Hematopoietic multipotent progenitor cell treated with erythropoietin and hydrocortisone succinate and interleukin-3 and kit ligand, for 15 days (in vitro differentiated cells): ENCODE results near the gene SLC25A6.
A peak's percentile ranks its signal among the peaks of the same experiment; 100 is the strongest.
"Not testable (repeated sequence)": the region's sequence is repeated elsewhere in the genome, so short reads cannot be mapped to it uniquely, and the experiment has no call there.

Source experiments
- DNase-seq: peaks from one replicate; pipeline ENCODE4 v3.0.0-alpha.2; 2015; ENCODE audit warnings: low spot score

The SLC25A6 gene

DNA sequence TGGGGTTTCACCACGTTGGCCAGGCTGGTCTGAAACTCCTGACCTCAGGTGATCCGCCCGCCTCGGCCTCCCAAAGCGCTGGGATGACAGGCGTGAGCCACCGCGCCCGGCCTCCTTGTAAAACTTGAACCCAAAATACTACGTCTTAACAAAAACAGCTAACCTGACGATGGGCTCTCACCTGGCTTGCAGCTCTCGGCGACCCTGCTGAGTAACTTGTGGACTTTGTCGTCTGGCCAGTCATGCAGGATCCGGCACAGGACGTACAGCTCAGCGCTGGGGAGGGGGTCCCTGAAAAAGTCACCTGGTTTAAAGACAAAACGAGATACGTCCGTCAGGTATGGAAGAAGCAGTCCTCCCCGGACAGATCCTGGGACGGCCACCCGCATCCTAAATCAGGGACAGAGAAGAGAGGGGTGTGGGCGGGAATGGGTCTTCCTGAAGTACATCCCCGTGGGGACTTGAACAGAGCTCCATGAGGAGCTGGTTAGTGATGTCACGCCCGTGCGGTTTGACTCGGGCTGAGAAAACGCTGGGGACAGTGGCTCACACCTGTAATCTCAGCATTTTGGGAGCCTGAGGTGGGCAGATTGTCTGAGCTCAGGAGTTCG is 20.7 kb upstream of the SLC25A6 start:
- DNase-seq, result no peak

- DNase-seq, result no peak
These were observed 19.4 kb upstream of the SLC25A6 start for GRCh38 chrX:1411326-1411725.

DNA sequence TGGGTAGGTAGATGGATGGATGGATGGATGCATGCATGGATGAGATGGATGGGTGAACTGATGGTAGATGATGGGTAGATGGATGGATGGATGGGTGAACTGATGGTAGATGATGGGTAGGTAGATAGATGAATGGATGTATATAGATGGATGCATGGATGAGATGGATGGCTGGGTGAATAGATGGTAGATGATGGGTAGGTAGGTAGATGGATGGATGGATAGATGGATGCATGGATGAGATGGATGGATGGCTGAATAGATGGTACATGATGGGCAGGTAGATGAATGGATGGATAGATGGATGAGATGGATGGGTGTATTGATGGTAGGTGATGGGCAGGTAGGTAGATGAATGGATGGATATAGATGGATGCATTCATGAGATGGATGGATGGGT is 15.1 kb upstream of the SLC25A6 start:
- no peak for DNase-seq

DNA sequence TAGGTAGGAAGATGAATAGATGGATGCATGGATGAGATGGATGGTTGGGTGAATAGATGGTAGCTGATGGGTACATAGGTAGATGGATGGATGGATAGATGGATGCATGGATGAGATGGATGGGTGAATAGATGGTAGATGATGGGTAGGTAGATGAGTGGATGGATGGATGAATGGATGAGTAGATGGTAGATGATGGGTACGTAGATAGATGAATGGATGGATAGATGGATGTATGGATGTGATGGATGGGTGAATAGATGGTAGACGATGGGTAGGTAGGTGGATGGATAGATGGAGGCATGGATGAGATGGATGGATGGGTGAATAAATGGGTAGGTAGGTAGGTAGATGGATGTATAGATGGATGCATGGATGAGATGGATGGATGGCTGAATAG is 13.9 kb upstream of the SLC25A6 start:
- not testable (repeated sequence) for DNase-seq

- DNase-seq, result not testable (repeated sequence)
These were observed 12.0 kb upstream of the SLC25A6 start for GRCh38 chrX:1403867-1404266.

DNA sequence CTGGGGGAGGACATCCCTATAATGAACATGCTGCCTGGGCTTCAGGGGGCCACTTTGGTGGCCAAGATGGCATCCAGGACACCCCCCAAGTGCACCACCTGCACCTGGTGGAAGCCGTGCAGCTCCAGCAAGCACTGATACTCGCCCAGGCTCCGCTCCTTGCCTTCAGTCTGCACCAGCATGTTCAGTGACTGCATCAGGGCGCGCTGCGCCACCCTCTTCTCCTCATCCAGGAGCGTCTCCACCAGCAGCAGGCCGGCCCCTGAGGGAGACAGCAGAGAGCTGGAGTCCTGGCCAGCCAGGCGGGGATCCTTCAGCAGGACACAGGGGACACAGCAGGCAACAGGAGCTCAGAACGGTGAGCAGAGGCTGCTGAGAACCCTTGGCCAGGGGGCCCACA is 11.3 kb upstream of the SLC25A6 start:
- DNase-seq, result no peak

DNA sequence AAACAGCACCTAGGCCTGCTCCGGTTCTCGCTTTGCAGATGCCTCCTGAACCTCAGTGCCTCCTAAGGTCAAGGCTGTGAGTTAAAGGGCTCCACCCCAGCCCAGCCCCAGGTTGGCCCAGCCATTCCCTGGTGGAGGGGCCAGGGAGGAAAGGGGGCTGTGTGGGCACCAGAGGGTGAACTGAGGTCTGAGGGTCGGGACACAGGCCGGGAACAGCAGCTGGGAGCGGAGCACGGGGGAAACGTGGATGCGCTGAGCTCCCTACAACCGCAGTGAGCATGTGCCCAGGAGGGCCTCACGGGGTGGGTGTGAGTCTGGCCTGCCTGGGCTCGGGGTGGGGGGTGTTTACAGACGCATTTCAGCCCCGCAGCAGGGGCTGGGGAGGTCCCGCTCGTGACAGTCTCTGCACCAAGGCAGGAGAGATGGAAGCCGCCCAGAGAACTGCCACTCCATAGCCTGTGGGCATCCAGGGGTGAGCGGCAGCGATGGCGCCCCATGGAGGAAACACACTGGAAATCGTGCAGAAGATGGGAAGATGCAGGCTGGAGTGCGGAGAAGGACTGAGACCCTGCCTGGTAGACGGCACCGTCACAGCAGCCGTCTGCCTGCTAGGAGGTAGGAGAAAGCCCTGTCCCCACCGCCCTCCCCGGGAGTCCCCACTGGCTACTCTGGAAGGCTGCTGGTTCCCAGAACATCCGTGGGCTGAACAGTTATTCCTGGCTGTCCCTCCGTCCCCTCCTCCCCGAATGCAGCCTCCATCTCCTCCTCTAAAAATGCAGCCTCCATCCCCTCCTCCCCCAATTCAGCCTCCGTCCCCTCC is 9.9 kb upstream of the SLC25A6 start:
- no peak for DNase-seq

GRCh38 chrX:1400742-1401471 is 9.0 kb upstream of the SLC25A6 start:
- DNase-seq, result peak; percentile 32

DNA sequence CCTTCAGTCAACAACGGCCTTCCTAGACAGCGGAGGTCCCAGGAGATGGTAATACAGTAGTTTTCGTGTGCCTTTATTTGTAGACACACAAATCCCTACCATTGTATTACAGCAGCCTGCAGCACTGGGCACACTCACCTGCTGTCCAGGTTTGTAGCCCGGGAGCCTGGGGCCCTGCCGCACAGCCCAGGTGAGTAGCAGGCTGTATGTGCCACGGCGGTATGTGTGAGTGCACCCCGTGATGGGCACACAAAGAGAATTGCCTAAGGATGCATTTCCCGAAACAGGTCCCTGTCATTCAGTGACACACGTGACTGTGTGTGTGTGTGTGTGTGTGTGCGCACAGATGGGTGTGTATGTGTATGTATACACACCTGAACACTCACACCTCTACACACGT is 8.1 kb upstream of the SLC25A6 start:
- DNase-seq, result no peak

DNA sequence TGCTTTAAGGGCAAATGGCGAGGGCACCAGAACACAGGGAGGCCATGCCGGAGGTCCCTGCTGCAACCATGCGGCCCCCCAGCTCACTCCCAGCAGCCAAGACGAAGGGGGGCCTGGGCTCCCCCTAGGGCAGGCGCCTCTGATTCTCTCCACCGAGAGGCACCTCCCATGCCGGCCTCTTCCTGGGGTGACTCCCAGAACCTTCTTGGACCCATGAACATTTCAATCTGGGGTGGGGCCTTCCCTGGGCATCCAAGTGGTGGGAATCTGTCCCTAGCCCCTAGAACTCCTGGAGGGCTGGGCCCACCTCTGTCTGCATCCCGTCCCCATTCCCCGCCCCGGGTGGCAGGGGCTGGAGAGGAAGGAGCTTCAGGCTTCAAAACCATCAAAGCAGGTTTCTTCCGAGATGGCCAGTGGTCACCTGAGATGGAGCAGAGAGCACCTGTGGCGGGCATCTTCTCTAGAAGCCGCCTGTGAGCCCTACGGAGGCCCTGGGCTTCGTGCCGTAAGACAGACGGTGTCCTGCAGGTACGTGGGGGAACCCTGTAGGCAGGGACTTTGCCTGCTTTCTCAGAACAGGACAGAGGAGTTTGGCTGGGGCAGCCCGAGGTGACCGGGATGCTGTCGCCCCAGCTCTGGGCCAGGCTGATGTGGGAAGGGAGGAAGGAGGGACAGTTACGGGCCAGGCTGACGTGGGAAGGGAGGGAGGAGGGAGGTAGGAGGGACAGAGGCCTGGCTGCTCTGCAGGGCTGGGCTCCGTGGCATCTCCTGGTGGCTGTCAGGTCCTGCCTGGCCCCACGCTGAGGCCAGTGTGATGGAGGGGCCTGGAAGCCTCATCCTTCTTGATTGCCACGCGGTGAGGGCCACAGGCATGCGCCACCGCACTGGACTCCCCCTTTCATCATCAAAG is 6.8 kb upstream of the SLC25A6 start:
- DNase-seq, result no peak

DNA sequence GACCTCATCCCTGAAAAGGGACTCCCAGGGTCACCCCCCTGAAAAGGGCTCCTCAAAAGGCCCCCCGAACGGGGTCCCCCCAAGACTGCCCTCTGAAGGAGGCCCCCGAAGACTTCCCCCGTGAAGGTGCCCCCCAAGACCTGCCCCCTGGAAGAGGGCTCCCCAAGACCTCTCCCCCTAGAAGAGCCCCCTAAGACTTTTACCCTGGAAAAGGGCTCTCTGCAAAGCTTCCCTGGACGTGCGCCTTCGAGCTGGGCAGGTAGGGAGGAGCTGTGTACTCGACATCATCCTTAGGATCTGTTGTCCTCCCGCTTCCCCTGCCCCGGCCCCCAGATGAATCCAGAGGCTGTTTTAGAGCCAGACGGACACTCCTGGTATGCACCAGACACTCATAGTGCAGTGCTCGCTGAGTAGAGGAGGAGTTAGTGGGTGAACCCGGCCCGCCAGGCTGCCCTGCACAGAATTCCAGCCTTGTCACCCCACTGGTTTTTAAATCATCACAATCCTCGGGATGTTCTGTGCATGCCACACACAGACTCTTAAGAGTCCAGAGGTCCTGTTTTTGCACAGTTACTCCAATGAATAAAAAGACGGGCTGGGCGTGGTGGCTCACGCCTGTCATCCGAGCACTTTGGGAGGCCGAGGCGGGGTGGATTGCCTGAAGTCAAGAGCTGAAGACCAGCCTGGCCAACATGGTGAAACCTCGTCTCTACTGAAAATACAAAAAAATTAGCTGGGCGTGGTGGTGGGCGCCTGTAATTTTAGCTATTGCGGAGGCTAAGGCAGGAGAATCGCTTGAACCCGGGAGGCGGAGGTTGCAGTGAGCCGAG is 5.7 kb upstream of the SLC25A6 start:
- no peak for DNase-seq

DNA sequence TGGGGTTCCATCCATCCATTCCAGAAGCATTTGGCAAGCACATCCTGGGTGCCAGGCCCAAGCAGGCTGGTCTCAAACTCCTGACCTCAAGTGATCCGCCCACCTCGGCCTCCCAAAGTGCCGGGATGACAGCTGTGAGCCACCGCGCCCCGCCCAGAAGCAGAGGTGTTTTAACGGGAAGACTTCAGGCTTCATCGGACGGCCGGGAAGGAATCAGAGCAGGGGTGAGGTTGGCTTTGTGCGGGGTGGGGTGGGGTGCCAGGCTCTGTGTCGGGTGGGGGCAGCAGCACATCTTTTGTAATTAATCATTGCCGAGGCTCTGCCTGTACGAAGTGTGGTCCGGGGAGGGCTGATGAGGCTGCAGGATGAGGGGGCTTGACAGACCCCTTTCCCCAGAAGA is 5.1 kb upstream of the SLC25A6 start:
- DNase-seq, result no peak

- DNase-seq, result no peak
These were observed 3.8 kb upstream of the SLC25A6 start for GRCh38 chrX:1395646-1396216.

- DNase-seq, result no peak
These were observed 3.0 kb upstream of the SLC25A6 start for GRCh38 chrX:1394731-1395501.

- DNase-seq, result no peak
These were observed 2.1 kb upstream of the SLC25A6 start for GRCh38 chrX:1393871-1394615.

GRCh38 chrX:1392376-1393068 is 609 bp upstream of the SLC25A6 start:
- DNase-seq, result peak; percentile 52

- no peak for DNase-seq
These were observed 575 bp downstream of the SLC25A6 start for GRCh38 chrX:1391370-1391706.

GRCh38 chrX:1390621-1391369 is 1.1 kb downstream of the SLC25A6 start:
- no peak for DNase-seq
